A673 (cell line): ENCODE measurements around the gene RASAL2. TPM values are rescaled to one million over a fixed set of nuclear protein-coding genes. Genes with fewer than 3 reads are reported as not detected.

ENCODE experiments used
- BruUV-seq: library from RNA; stranded (reverse); fragments of 400-500 nt; replicated peaks from 2 replicates; lab custom pipeline; 2021; lab: Mats Ljungman, UMichigan
- CTCF ChIA-PET: fragments of 300-600 bp; sonication (Branson Sonifier 250); formaldehyde crosslinking; loops from one replicate; lab custom pipeline; 2022; ENCODE audit warnings: antibody characterized with exemption; lab: Charles Lee
- POLR2A ChIA-PET: fragments of 300-600 bp; sonication (Branson Sonifier 250); formaldehyde crosslinking; loops from one replicate; lab custom pipeline; 2022; ENCODE audit warnings: antibody characterized with exemption; ENCODE audit not compliant: low non-redundant PET; lab: Charles Lee
- DNase-seq: peaks from one replicate; pipeline ENCODE4 v3.0.0-alpha.2; 2015; ENCODE audit warnings: low spot score
- H3K27ac ChIP-seq: fragments of 200-600 bp; sonication (generic); 2 replicates; pipeline ENCODE4 v1.5.1; 2016; ENCODE audit warnings: mixed run types, low read depth, mild to moderate bottlenecking, mixed read lengths, antibody characterized with exemption, low read length; ENCODE audit not compliant: poor library complexity, severe bottlenecking
- H3K27me3 ChIP-seq: fragments of 200-600 bp; sonication (generic); replicated peaks from 2 replicates; pipeline ENCODE4 v1.6.1; 2017; ENCODE audit warnings: mixed run types, low read depth, mild to moderate bottlenecking, mixed read lengths, antibody characterized with exemption, low read length; ENCODE audit not compliant: insufficient read depth, poor library complexity
- H3K36me3 ChIP-seq: fragments of 200-600 bp; sonication (generic); 2 replicates; pipeline ENCODE4 v1.6.1; 2016; ENCODE audit warnings: mixed run types, mild to moderate bottlenecking, mixed read lengths, antibody characterized with exemption, low read length; ENCODE audit not compliant: insufficient read depth, poor library complexity, severe bottlenecking
- H3K4me1 ChIP-seq: fragments of 200-600 bp; sonication (generic); 2 replicates; pipeline ENCODE4 v1.6.1; 2017; ENCODE audit warnings: mixed run types, mild to moderate bottlenecking, mixed read lengths, antibody characterized with exemption, low read length; ENCODE audit not compliant: insufficient read depth, poor library complexity, severe bottlenecking
- H3K4me3 ChIP-seq: fragments of 200-600 bp; sonication (generic); 2 replicates; pipeline ENCODE4 v1.5.1; 2016; ENCODE audit warnings: low read depth, mixed run types, mild to moderate bottlenecking, mixed read lengths, low read length; ENCODE audit not compliant: poor library complexity, severe bottlenecking
- H3K9me3 ChIP-seq: fragments of 200-600 bp; sonication (generic); 2 replicates; pipeline ENCODE4 v1.6.1; 2016; ENCODE audit warnings: mixed run types, low read depth, mild to moderate bottlenecking, mixed read lengths, antibody characterized with exemption, low read length; ENCODE audit not compliant: poor library complexity, severe bottlenecking
- EZH2 ChIP-seq: fragments of 200-600 bp; sonication (generic); IDR thresholded peaks from 2 replicates; pipeline ENCODE4 v1.6.1; 2017; ENCODE audit warnings: borderline replicate concordance, low read depth, mild to moderate bottlenecking, mixed read lengths, antibody characterized with exemption, low read length; ENCODE audit not compliant: poor library complexity, severe bottlenecking
- intact Hi-C: fragments of 100-400 bp; cut with micrococcal nuclease; formaldehyde crosslinking; loops from one replicate; pipeline ENCODE4 v1.10.0; 2022; ENCODE audit not compliant: unreplicated experiment
- total RNA-seq: library from RNA; stranded (reverse); gene quantifications from 2 replicates; pipeline ENCODE4 v1.2.3, GENCODE V29; 2021
- TF ChIP-seq, protein P1 (sequence below): fragments of 300-800, 200-600 bp; sonication (generic); conservative IDR thresholded peaks from 2 replicates; pipeline ENCODE4 v1.5.1; 2017; ENCODE audit warnings: low read depth, mild to moderate bottlenecking, antibody characterized with exemption, low read length, moderate library complexity, mixed read lengths

RASAL2 gene
- total RNA-seq, 1 experiment from 2014 or later: 8.3 TPM

DNA sequence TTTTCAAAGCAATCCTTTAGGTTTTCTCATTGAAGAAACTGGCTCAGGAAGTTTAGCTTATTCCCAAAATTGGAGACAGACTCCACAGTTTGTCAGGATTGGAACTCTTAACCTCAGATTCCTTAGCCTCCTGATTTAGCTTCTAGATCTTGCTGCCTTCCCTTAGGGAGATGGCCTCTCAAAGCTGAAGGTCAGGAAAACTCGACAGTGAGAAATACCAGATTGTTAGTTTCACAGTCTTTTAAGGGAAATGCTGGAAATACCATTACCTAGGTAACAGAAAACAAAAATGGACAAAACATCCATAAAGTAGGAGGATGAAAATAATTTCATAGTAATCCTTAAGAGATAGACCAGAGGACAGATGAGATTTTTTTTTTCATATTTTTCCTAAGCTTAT, 7.8 kb downstream of the RASAL2 start:
- Histone ChIP-seq H3K4me3 (no peak overlapping the region), H3K27me3 (no peaks in the 10 kb centered on the region), H3K9me3 (no peaks in the 10 kb centered on the region), H3K4me1 (no peaks in the 10 kb centered on the region), H3K27ac (no peak overlapping the region), H3K36me3 (no peaks in the 10 kb centered on the region)
- TF ChIP-seq, protein P1, sequence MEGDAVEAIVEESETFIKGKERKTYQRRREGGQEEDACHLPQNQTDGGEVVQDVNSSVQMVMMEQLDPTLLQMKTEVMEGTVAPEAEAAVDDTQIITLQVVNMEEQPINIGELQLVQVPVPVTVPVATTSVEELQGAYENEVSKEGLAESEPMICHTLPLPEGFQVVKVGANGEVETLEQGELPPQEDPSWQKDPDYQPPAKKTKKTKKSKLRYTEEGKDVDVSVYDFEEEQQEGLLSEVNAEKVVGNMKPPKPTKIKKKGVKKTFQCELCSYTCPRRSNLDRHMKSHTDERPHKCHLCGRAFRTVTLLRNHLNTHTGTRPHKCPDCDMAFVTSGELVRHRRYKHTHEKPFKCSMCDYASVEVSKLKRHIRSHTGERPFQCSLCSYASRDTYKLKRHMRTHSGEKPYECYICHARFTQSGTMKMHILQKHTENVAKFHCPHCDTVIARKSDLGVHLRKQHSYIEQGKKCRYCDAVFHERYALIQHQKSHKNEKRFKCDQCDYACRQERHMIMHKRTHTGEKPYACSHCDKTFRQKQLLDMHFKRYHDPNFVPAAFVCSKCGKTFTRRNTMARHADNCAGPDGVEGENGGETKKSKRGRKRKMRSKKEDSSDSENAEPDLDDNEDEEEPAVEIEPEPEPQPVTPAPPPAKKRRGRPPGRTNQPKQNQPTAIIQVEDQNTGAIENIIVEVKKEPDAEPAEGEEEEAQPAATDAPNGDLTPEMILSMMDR: no peak
- TF ChIP-seq EZH2: no peak
- intact Hi-C loops: no loop called here
- POLR2A ChIA-PET: no interaction called here
- CTCF ChIA-PET: no interaction called here
- BruUV-seq: no TSS peak
- DNase-seq: no peak

DNA sequence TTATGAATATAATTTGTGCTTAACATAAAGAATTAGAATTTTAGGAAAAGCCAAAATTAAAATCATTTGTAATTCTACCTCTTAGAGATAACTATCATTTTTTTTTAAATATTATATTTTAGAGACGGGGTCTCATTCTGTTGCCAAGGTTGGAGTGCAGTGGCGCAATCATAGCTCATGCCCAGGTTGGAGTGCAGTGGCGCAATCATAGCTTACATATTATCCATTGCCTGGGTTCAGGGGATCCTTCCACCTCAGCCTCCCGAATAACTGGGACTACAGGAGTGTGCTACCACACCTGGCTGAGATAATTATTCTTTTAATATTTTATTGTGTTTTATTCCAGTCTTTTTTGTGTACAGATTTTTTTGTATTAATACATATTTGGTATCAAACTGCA, 8.3 kb downstream of the RASAL2 start:
- Histone ChIP-seq H3K27ac (no peak overlapping the region), H3K4me3 (no peak overlapping the region), H3K9me3 (no peaks in the 10 kb centered on the region), H3K4me1 (no peaks in the 10 kb centered on the region), H3K27me3 (no peaks in the 10 kb centered on the region), H3K36me3 (no peaks in the 10 kb centered on the region)
- intact Hi-C loops: no loop called here
- ChIA-PET CTCF (no interaction called here), POLR2A (no interaction called here)
- TF ChIP-seq, protein P1: no peak
- no peak for TF ChIP-seq EZH2
- no peak for DNase-seq
- BruUV-seq: no TSS peak

DNA sequence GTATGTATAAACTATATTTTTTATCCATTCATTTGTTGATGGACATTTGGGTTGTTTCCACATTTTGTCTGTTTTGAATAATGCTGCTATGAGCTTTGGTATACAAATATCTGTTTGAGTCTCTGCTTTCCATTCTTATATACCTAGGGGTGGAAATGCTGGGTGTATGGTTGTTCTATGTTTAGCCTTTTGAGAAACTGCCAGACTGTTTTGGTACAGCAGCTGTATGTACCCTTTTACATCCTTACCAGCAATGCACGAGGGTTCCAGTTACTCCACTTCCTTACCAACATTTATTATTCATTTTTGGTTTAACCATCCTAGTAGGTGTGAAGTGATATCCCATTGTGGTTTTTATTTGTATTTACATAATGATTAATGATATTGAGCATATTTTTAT, 13.9 kb downstream of the RASAL2 start:
- Histone ChIP-seq H3K36me3 (no peaks in the 10 kb centered on the region), H3K27ac (no peak overlapping the region), H3K4me3 (no peak overlapping the region), H3K27me3 (no peaks in the 10 kb centered on the region), H3K4me1 (no peaks in the 10 kb centered on the region), H3K9me3 (no peaks in the 10 kb centered on the region)
- no TSS peak for BruUV-seq
- DNase-seq: no peak
- TF ChIP-seq, protein P1: no peak
- no peak for TF ChIP-seq EZH2
- CTCF ChIA-PET: no interaction called here
- intact Hi-C loops: no loop called here
- POLR2A ChIA-PET: no interaction called here
